Spinal cord (tissue), 10 donors: ENCODE results near the gene PCSK9. TPM values are rescaled to one million over a fixed set of nuclear protein-coding genes. Genes with fewer than 3 reads are reported as not detected.

Experiments
- DNase-seq, 6 donors: peaks; one replicate each; pipeline versions ENCODE4 v3.0.0 to v3.0.0-alpha.2; 2013 to 2015; ENCODE audit warnings: low spot score in 6 of 6, low read depth in 4 of 6
- H3K27ac ChIP-seq: one replicate; pipeline ENCODE4 v1.5.1; 2013; ENCODE audit warnings: low read depth, low read length, control low read depth
- H3K27me3 ChIP-seq: one replicate; pipeline ENCODE4 v1.6.1; 2013; ENCODE audit warnings: low read length; ENCODE audit not compliant: control insufficient read depth, insufficient read depth
- H3K36me3 ChIP-seq: one replicate; pipeline ENCODE4 v1.6.1; 2013; ENCODE audit warnings: low read length; ENCODE audit not compliant: control insufficient read depth, insufficient read depth
- H3K4me1 ChIP-seq: one replicate; pipeline ENCODE4 v1.6.1; 2013; ENCODE audit warnings: low read length; ENCODE audit not compliant: control insufficient read depth, insufficient read depth
- H3K4me3 ChIP-seq: one replicate; pipeline ENCODE4 v1.5.1; 2013; ENCODE audit warnings: low read depth, low read length, control low read depth
- H3K9me3 ChIP-seq: one replicate; pipeline ENCODE4 v1.6.1; 2013; ENCODE audit warnings: low read length; ENCODE audit not compliant: control insufficient read depth, insufficient read depth
- WGBS: methylation state at CpG from one replicate; pipeline ENCODE4 v1.1.5; 2013; ENCODE audit warnings: missing lambda C conversion rate; ENCODE audit not compliant: insufficient coverage; 5-methylcytosine and 5-hydroxymethylcytosine counted together
- polyA plus RNA-seq, 2 donors: library from polyadenylated mRNA; unstranded; fragments of 120-200 nt; gene quantifications; one replicate each; pipeline ENCODE4 v1.2.1, GENCODE V29; 2013; ENCODE audit not compliant: insufficient read length in 2 of 2
- total RNA-seq, 2 donors: library from RNA; depleted of rRNA in 1 of 2; stranded (reverse); fragments of 120-200 nt in 1 of 2; fragments of >200 nt in 1 of 2; gene quantifications; one replicate each; pipeline versions ENCODE4 v1.2.3 to v1.2.4, GENCODE V29; 2013 to 2014
- donor health status: healthy.

The PCSK9 gene
- total and polyA plus RNA-seq, 4 donors, result 1.1 to 3.2 (median 1.4) TPM

GRCh38 chr1:54996869-54997710 lies 42.3 kb upstream of the PCSK9 start:
- peaks cover 52% of the 10 kb centered on the region for H3K27me3 ChIP-seq
- WGBS, result 6% methylated on average over 37 of the region's 46 CpGs
- no peak for DNase-seq

GRCh38 chr1:54997711-54997986 lies 41.7 kb upstream of the PCSK9 start:
- WGBS, result 56% methylated on average over 5 of the region's 6 CpGs
- peaks cover 52% of the 10 kb centered on the region for H3K27me3 ChIP-seq

More at GRCh38 chr1:54996869-54997710, 42.3 kb upstream of the PCSK9 start:
- H3K36me3 ChIP-seq, result no peaks in the 10 kb centered on the region
- no peaks in the 10 kb centered on the region for H3K9me3 ChIP-seq
- no peak overlapping the region for H3K27ac ChIP-seq
- H3K4me1 ChIP-seq, result peaks cover 11% of the 10 kb centered on the region
- H3K4me3 ChIP-seq, result no peak overlapping the region

DNA sequence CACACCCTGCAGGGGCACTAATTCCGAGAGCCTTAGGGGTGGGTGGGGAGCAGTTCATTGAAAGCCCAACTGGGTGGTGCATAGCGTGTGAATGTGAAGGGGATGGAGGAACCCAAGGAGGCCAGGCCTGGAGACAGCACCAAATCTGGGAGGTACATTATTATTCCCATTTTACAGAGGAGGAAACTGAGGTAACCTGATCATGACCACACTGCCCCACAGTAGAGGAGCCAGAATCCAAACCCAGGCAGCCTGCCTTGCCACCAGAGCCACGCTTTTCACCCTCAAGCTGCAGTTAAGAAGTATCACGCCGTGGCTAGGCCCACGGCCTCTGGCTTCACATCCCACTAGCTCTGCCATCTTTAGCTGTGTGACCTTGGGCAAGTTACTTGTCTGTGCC lies 41.2 kb upstream of the PCSK9 start:
- 100% methylated on average over 5 of the region's 6 CpGs for WGBS
- H3K27me3 ChIP-seq, result peaks cover 52% of the 10 kb centered on the region
- no peak overlapping the region for H3K4me3 ChIP-seq
- no peaks in the 10 kb centered on the region for H3K9me3 ChIP-seq
- peaks cover 11% of the 10 kb centered on the region for H3K4me1 ChIP-seq
- no peak for DNase-seq
- no peak overlapping the region for H3K27ac ChIP-seq
- H3K36me3 ChIP-seq, result no peaks in the 10 kb centered on the region

More at GRCh38 chr1:54997711-54997986, 41.7 kb upstream of the PCSK9 start:
- Histone ChIP-seq H3K9me3 (no peaks in the 10 kb centered on the region), H3K4me3 (no peak overlapping the region), H3K36me3 (no peaks in the 10 kb centered on the region), H3K27ac (no peak overlapping the region), H3K4me1 (peaks cover 11% of the 10 kb centered on the region)
- DNase-seq, result no peak

DNA sequence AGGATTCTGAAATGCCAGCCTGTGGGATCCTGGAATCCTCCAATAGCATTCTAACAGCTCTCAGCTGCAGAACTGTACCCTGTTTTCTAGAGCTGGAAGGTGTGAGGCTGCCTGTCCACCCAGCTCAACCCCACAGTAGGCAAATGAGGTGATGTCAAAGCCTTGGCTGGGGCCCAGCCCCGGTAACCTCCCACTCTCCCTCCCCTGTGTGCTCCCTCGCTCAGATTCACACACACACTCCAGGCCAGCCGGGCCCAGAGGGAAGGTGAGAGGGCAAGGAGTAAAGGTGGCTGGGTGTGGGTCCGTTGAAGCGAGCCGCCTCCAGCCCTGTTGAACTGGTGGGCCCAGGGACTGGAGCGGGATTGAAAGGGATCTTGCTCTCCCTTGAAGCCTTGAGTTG lies 40.7 kb upstream of the PCSK9 start, which contains the start of gene BSND:
TSS of gene BSND (plus strand) at position 257 of the 400 bp plus-strand sequence. CDS start 254 bp downstream, outside the sequence.
- 93% methylated on average over 4 of the region's 7 CpGs for WGBS
- Histone ChIP-seq H3K4me1 (peaks cover 11% of the 10 kb centered on the region), H3K4me3 (no peak within 1 kb of the TSS), H3K27ac (no peak within 1 kb of the TSS), H3K27me3 (peaks cover 52% of the 10 kb centered on the region), H3K9me3 (no peaks in the 10 kb centered on the region), H3K36me3 (no peaks in the 10 kb centered on the region)
- no peak for DNase-seq

DNA sequence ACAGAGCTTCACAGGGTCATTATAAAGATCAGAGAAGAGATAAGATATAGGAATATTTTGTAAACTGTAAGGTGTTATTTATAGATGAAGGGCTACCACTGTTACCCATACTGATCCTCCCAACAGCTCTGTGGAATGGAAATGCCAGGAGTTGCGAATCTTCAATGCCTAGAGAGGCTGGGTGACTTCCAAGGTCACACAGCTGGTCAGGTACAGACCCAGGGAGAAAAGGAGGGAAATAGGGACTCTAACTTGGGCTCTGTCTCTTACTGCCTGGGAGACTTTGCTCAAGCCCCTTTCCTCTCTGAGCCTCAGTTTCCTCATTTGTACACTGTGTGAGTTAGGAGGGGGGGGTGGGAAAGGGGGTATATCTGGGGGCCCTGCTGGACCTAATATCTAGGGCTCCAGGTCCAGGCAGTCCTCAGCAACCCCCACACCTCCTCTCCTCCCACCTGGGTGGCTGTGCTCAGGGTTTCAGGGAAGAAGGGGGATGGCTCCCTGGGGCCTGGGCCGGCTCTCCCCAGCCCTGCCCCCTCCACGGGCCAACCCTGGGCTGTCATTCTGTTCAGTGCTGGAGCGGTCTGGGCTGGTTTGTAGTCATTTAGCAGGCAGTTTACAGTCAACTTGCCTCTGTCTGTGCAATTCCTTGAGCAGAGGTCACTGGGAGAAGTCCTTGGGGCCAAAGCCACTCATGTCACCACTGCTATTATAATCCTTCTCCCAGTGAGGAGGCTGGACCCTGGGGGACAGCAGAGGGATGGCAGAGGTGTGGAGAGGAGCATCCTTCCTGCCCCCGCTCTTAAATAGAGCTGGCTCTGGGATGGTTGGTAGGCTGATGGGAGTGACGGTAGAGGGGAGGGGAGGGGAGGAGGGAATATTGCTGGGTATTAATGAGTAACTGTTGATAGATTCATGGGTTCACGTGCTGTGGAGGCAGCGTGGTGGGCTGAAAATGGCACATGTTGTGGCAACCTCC lies 39.0 kb upstream of the PCSK9 start:
- Histone ChIP-seq H3K4me1 (peaks cover 11% of the 10 kb centered on the region), H3K4me3 (no peak overlapping the region), H3K27me3 (peaks cover 42% of the 10 kb centered on the region), H3K9me3 (no peaks in the 10 kb centered on the region), H3K36me3 (no peaks in the 10 kb centered on the region), H3K27ac (no peak overlapping the region)
- WGBS, result 78% methylated on average over 3 of the region's 8 CpGs
- no peak for DNase-seq

- WGBS, result 100% methylated on average over 1 of the region's 4 CpGs
- Histone ChIP-seq H3K36me3 (no peaks in the 10 kb centered on the region), H3K9me3 (no peaks in the 10 kb centered on the region), H3K27ac (no peak overlapping the region), H3K27me3 (peaks cover 32% of the 10 kb centered on the region), H3K4me3 (no peak overlapping the region), H3K4me1 (peaks cover 9% of the 10 kb centered on the region)
- DNase-seq, result no peak
Measured at GRCh38 chr1:55001311-55001710, 38.0 kb upstream of the PCSK9 start.

DNA sequence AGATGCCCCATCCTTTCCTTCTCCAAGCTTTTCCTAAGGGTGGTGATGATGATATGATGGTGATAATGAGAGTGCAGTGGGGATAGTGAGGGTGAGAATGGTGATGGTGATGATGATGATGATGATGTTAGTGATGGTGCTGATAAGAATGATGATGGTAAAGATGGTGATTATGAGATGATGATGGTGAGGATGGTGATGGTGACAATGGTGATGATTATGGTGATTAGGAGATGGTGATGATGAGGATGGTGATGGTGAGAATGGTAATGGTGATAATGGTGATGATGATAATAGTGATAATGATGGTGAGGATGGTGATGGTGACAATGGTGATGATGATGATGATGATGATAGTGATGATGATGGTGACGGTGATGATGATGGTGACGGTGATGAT lies 36.7 kb upstream of the PCSK9 start:
- Histone ChIP-seq H3K4me1 (no peaks in the 10 kb centered on the region), H3K9me3 (no peaks in the 10 kb centered on the region), H3K36me3 (no peaks in the 10 kb centered on the region), H3K4me3 (no peak overlapping the region), H3K27ac (no peak overlapping the region), H3K27me3 (peaks cover 19% of the 10 kb centered on the region)
- WGBS, result 83% methylated on average over 2 of the region's 2 CpGs
- DNase-seq, result no peak

DNA sequence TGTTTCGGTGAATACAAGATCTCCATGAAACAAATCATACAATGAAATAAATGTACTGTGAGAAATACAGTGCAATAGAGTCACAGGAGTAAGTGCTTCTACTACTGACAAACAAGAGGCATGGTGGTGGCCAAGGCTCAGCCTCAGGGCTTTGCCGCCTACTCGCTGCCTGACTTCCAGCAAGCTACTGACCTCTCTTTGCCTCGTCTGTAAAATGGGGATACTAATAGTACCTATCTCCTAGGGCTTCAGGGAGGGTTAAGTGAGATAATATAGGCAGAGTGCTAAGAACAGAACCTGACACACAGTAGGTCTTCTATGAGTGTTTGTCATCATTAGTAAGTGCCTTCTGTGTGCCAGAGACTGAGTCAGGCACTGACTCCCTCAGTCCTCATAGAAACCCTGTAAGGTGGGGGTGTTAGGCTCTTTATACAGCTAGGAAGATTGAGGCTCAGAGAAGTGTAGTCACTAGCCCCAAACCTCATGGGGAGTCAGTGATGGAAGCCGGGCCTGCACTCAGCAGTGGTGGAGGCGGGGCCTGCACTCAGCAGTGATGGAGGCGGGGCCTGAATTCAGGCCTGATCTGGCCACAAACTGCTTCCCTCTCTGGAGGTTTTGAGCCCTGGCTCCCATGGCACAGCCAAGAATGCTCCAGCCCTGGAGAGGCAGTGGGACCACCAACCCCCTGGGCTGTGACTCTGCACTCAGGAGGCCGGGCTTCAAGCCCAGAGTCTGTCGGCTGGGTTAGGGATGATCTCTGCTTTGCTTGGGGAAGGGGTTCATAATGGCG lies 33.8 kb upstream of the PCSK9 start:
- H3K9me3 ChIP-seq, result peaks cover 1% of the 10 kb centered on the region
- H3K36me3 ChIP-seq, result no peaks in the 10 kb centered on the region
- 79% methylated on average over 6 of the region's 10 CpGs for WGBS
- DNase-seq, result no peak
- H3K27ac ChIP-seq, result no peak overlapping the region
- H3K4me1 ChIP-seq, result no peaks in the 10 kb centered on the region
- H3K4me3 ChIP-seq, result no peak overlapping the region
- peaks cover 2% of the 10 kb centered on the region for H3K27me3 ChIP-seq

DNA sequence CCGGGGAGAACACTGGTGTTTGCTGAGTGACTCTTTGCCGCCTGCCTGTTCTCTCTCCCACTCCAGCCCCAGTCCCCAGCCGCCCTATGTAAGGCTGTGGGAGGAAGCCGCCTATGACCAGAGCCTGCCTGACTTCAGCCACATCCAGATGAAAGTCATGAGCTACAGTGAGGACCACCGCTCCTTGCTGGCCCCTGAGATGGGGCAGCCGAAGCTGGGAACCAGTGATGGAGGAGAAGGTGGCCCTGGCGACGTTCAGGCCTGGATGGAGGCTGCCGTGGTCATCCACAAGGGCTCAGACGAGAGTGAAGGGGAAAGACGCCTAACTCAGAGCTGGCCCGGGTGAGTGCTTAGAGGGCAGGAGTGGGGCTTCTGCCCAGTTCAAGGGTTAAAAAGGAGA lies 32.4 kb upstream of the PCSK9 start:
- no peaks in the 10 kb centered on the region for H3K27me3 ChIP-seq
- H3K4me3 ChIP-seq, result no peak overlapping the region
- no peaks in the 10 kb centered on the region for H3K36me3 ChIP-seq
- H3K9me3 ChIP-seq, result peaks cover 1% of the 10 kb centered on the region
- H3K4me1 ChIP-seq, result no peaks in the 10 kb centered on the region
- no peak for DNase-seq
- WGBS, result 84% methylated on average over 9 of the region's 12 CpGs
- H3K27ac ChIP-seq, result no peak overlapping the region
